ENCODE results near the gene C1orf210. TPM values are rescaled to one million over a fixed set of nuclear protein-coding genes. Genes with fewer than 3 reads are reported as not detected.

C1orf210 gene
- total and polyA plus RNA-seq, 9 of the 15 experiments (the other 6 are each of a cell fraction or from before 2014, with no cell fraction given), result 0.21 TPM; not detected in 8

DNA sequence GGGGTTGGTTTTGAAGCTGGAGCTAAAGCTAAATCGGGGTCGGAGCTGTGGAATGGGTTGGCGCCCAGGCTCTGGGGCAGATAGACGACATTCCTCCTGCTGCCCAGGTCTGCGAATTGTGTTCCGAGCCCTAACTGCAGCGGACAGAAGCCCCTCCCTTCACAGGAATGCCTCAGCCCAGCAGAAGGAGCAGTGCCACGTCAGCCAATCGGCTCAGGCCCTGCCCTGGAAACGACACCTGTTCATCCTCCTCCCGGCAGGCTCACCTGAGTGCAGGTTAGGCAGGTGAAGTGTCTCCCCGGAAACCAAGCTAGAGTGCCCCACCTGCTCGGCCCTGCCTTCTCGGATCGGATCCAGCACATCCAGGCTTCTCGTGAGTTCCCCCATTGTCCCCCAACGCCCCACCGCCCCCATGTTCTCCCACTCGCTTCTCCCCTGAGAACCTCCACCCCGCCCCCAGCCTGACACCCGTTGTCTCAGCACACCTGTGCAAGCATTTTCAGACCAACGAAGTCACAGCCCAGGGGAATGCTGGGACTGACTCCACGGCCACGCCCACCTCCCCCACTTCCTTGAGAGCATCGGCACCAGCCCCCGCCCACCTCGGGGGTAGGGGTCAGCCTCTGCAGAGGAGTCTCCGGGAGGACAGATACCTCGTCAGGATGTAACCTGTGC is 14.8 kb downstream of the C1orf210 start (continued):
- no peak for TF ChIP-seq THAP7 (CRISPR knock-in tag; IDR thresholded peaks at IDR 0.05)
- no peak for TF ChIP-seq HCFC1 (IDR thresholded peaks at IDR 0.05; ENCODE audit: low read depth, low read length)
- no peak for TF ChIP-seq ZNF133 (CRISPR knock-in tag; IDR thresholded peaks at IDR 0.05)
- TF ChIP-seq ZEB2 (IDR thresholded peaks at IDR 0.05), result peak; percentile 87
- TF ChIP-seq HDGF (IDR thresholded peaks at IDR 0.05), result no peak

- FAIRE-seq, result no peak
- WGBS (ENCODE audit: insufficient coverage, low coverage, missing lambda C conversion rate), result 25% methylated on average over 6 of the region's 7 CpGs
- Histone ChIP-seq H3K4me1 (replicated peaks in 1 of 2; ENCODE audit: control insufficient read depth in 2 of 2, insufficient read depth in 2 of 2, low read length in 2 of 2) (peaks cover 16 to 19% of the 10 kb centered on the region in 2 experiments; a peak in 4 of 5 replicates), H3K4me2 (ENCODE audit: insufficient read depth, low read length) (peak within 1 kb of the TSS; percentile 80), H3K4me3 (peak within 1 kb of the TSS; percentile 27; the same call in 1 of the 2 replicates), H3K9me1 (ENCODE audit: control insufficient read depth, insufficient read depth, low read length) (no peaks in the 10 kb centered on the region), H3K9ac (ENCODE audit: insufficient read depth in 1 of 2, low read depth in 2 of 2, low read length in 2 of 2) (peak within 1 kb of the TSS; percentile 40 to 86; a peak in 3 of 4 replicates), H3K79me2 (ENCODE audit: control insufficient read depth, insufficient read depth, low read length) (no peaks in the 10 kb centered on the region), H2AFZ (ENCODE audit: low read depth, low read length) (peak within 1 kb of the TSS; percentile 75), H3K27ac (ENCODE audit: extremely low read depth, low read depth, low read length) (no peak within 1 kb of the TSS), H3K36me3 (ENCODE audit: control insufficient read depth, insufficient read depth, low read length) (no peaks in the 10 kb centered on the region), H4K20me1 (replicated peaks; ENCODE audit: control insufficient read depth, insufficient read depth, low read length) (no peaks in the 10 kb centered on the region), H3K27me3 (ENCODE audit: control insufficient read depth in 2 of 2, insufficient read depth in 2 of 2, low read length in 2 of 2) (peaks cover 35 to 65% of the 10 kb centered on the region in 2 experiments), H3K9me3 (replicated peaks; ENCODE audit: control insufficient read depth, insufficient read depth, low read depth, low read length) (no peaks in the 10 kb centered on the region)
- BruUV-seq (replicated peaks), result no TSS peak
- intact Hi-C loops (cut with micrococcal nuclease), result no loop called here
- no peak for ATAC-seq
- no peak for TF ChIP-seq NR2C1 (IDR thresholded peaks at IDR 0.05)
- TF ChIP-seq NR2C1 (tag; IDR thresholded peaks at IDR 0.05), result no peak
- peak; percentile 98 for TF ChIP-seq ZFP36 (IDR thresholded peaks at IDR 0.05; ENCODE audit: low read depth, low read length, partially characterized antibody)
- no peak for TF ChIP-seq HNRNPK (IDR thresholded peaks at IDR 0.05; ENCODE audit: low read depth, low read length, poor library complexity, severe bottlenecking)
- no peak for TF ChIP-seq MTA3 (IDR thresholded peaks at IDR 0.05; ENCODE audit: borderline replicate concordance)
- peak; percentile 39; the same call in 1 of the 2 replicates for TF ChIP-seq BCOR (IDR thresholded peaks at IDR 0.05)
- peak; percentile 80 for TF ChIP-seq ZNF436 (CRISPR knock-in tag; IDR thresholded peaks at IDR 0.05)
- TF ChIP-seq ZNF134 (CRISPR knock-in tag; conservative IDR thresholded peaks at IDR 0.05), result no peak
- no peak for TF ChIP-seq ZNF121 (CRISPR knock-in tag; conservative IDR thresholded peaks at IDR 0.05)
- no peak for TF ChIP-seq POLR2G (IDR thresholded peaks at IDR 0.05; ENCODE audit: low read depth, low read length)
- CTCF ChIA-PET (ENCODE audit: low intra/inter-chr PET ratio), result no interaction called here
- in situ Hi-C loops (cut with MboI), result no loop called here
- DNase-seq (ENCODE audit: extremely low read depth in 1 of 4, low spot score in 3 of 4), result peak in 1 of 4 experiments; percentile 10
- POLR2A ChIA-PET, result interaction anchor here (0.6 to 0.8 kb wide), 2 partner anchors 41 to 47 kb away, joined by 3 read pairs; no protein-coding TSS in a partner anchor
These were observed 15.6 kb downstream of the C1orf210 start, which contains the start of gene TMEM125 for GRCh38 chr1:43269627-43270375. TMEM125 (plus strand) TSS chr1:43269983; CDS start chr1:43272723, 2,740 bp downstream.
